ENCODE measurements around the gene WWOX. TPM values are rescaled to one million over a fixed set of nuclear protein-coding genes. Genes with fewer than 3 reads are reported as not detected.

The WWOX gene
- polyA plus RNA-seq, 3 donors, result 36.2 to 37.9 (median 36.7) TPM

DNA sequence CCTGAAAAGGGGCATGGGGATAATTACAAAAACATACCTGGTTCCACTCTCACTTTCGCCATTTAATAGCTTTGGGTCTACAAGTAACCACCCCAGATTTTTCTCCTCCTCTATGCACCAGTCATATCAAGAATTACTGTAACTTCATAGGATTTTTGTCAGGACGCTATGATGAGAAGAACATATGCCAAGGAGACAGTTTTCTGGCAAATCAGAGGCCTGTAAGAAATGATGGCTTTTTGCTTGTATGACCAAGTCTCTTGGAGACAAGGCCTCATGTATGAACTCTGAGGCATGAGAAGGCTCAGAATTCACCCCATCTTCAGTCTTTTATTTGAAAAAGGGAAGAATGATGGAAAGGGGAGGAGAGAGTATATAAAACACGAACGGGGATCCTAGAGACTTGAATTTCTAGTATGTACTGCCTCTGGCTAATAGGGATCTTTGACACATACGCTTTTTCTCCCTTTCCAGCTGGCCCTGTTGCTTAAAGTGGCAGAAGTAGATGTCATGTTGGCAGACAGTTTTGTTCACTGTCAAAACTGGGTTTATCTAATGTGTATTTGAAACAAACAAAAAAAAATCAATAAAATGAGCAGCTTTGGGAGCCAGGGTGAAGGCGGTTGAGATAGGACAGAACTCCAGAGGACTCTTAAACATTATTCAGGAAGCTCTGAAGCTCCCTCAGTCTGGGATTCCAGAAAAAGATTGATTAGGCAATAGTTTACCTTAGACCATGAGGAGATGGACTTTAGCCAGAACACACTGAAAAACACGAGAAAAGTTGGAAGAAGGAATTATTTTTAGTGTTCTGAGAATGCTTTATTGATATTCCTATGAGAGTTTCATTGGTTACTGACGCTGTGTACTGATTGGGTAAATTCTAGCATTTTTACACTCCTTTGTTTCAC is 656.6 kb downstream of the WWOX start:
- DNase-seq (ENCODE audit: extremely low read depth in 1 of 11, low read depth in 9 of 11, low spot score in 4 of 11), result no peak

DNA sequence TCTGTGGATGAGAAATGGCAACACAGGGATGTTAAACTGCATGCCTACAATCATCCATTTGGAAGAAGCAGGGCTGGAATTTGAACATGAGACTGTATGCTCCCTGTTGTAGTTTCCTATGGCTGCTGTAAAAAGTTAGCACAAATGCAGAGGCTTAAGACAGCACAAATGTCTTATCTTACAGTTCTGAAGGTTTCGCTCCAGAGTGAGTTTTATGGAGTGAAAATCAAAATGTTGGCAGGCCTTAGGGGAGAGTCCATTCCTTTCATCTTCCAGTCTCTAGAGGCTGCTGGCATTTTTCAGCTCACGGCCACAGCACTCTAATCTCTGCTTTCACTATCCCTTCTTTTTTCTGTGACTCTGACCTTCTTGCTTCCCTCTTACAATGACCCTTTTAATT is 660.1 kb downstream of the WWOX start:
- DNase-seq (ENCODE audit: extremely low read depth in 1 of 11, low read depth in 9 of 11, low spot score in 4 of 11), result no peak

DNA sequence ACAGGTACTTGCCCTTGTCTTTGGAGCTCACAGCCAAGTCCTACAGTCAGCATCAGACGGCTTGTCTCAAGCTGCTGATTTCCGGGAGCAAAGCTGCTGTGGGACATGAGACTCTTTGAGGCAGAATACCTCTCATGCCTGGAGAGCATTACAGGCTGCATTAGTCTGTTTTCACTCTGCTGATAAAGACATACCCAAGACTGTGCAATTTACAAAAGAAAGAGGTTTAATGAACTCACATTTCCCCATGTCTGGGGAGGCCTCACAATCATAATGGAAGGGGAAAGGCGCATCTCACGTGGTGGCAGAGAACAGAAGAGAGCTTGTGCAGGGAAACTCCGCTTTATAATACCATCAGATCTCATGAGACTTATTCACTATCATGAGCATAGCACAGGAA is 661.2 kb downstream of the WWOX start:
- DNase-seq (ENCODE audit: extremely low read depth in 1 of 11, low read depth in 9 of 11, low spot score in 4 of 11), result no peak

DNA sequence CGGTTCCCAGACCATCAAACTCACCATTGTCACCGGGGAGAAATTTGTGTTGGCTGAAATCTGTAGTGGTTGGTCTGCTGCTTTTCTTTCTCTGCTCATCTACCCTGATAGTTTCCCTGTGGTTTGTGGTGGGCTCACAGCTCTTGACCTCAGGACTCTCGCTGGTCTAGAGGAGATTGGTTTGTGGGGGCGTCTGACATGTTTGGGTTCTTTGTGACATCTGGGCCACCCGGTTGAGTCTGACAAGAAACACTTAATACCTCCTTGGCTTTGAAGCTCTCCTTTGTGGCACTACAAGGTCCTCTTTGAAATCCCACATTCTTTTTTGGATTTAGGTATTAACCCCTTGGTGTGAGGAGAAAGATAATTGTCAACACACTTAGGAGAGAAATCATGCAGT is 662.0 kb downstream of the WWOX start:
- DNase-seq (ENCODE audit: extremely low read depth in 1 of 11, low read depth in 9 of 11, low spot score in 4 of 11), result no peak

DNA sequence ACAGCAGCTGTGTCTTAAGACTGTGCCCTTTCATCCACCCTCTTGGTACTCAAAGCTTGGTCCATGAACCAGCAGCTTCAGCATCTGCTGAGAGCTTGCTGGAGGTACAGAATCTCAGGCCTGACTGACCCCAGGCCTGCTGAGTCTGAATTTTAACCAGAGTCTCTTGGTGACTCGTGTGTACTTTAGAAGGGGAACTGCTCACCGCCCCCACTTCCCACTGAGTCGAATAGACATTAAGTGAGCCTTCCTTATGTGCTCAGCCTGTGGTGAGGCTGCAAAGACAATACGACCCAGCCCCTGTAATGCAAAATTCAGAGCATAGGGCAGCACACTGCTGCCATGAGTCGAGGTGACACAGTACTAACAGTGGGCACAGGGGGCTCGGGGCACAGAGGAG is 662.8 kb downstream of the WWOX start:
- DNase-seq (ENCODE audit: extremely low read depth in 1 of 11, low read depth in 9 of 11, low spot score in 4 of 11), result no peak

DNA sequence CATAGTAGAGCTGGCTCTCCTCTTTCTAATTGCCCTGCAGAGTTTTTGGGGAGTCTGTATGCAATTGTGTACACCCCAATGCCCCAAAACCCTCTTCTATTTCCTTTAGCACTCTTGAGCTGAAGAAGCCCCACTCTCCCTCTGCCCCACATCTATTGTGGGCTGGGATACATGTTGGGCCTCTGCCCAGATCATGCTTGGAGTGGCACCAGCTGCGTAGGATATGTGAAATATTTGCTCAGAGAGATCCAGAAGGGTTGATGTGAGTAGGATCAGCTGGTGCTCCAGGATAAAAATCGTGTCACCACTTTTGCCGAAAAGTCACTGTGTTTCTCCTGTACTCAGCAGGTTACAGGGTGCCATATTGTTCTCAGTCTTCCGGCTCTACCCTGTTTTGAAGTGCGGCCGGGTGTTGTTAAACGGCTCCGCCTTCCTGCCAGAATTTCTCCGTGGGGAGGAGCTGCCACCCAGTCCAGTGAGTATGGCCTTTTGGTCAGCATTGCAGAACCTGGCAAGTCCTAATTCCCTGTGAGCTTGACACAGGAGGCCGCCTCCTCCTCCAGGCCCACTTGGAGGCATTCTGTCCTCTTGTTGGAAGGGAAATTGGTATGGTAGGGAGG is 664.5 kb downstream of the WWOX start:
- DNase-seq (ENCODE audit: extremely low read depth in 1 of 11, low read depth in 9 of 11, low spot score in 4 of 11), result no peak

DNA sequence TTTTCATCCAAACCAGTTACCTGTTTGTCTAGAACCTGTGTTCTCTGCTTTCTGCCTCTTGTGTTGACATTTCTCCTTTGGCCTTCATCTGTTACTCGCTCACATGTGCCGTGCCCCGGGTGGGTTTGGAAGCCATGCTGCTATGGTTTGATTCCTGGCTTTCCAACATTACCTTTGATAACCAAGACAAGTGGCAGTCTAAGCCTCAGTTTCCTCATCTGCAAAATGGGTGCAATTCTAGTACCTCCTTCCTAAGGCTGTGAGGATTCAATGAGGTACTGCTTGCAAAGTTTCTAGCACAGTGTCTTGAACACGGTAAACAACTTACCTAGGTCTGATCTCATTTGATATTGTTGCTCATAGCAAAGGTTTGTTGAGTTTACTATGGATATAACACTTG is 665.0 kb downstream of the WWOX start:
- DNase-seq (ENCODE audit: extremely low read depth in 1 of 11, low read depth in 9 of 11, low spot score in 4 of 11), result no peak

DNA sequence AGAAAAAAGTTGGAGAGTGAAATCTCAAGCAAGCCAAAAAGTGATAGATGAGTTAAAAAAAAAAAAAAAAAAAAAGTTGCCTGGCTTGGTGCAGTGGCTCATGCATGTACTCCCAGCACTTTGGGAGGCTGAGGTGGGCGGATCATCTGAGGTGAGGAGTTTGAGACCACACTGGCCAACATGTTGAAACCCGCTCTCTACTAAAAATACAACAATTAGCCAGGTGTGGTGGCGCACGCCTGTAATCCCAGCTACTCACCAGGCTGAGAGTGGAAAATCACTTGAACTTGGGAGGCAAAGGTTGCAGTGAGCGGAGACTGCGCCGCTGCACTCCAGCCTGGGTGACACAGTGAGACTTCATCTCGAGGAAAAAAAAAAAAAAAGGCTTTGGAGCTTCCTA is 668.8 kb downstream of the WWOX start:
- no peak for DNase-seq (ENCODE audit: extremely low read depth in 1 of 11, low read depth in 9 of 11, low spot score in 4 of 11)

DNA sequence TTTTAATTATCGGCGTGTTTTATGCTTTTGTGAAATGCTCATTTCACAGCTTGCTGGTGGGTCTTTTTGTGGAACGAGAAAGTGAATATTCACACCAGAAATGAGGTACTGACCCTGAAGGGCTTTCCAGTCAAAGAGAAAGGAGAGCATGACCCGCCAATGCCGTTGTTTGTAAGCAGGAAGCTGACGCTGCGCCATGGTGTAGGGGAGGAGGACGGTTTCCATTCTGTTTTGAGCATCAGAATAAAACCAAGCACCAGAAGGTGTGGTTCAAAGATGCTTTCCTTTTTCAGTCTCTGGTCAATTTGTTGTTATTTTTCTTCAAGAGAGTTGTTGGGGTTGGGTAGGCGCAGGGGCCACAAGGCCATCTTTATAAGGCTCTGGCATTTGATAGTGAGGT is 669.3 kb downstream of the WWOX start:
- no peak for DNase-seq (ENCODE audit: extremely low read depth in 1 of 11, low read depth in 9 of 11, low spot score in 4 of 11)

DNA sequence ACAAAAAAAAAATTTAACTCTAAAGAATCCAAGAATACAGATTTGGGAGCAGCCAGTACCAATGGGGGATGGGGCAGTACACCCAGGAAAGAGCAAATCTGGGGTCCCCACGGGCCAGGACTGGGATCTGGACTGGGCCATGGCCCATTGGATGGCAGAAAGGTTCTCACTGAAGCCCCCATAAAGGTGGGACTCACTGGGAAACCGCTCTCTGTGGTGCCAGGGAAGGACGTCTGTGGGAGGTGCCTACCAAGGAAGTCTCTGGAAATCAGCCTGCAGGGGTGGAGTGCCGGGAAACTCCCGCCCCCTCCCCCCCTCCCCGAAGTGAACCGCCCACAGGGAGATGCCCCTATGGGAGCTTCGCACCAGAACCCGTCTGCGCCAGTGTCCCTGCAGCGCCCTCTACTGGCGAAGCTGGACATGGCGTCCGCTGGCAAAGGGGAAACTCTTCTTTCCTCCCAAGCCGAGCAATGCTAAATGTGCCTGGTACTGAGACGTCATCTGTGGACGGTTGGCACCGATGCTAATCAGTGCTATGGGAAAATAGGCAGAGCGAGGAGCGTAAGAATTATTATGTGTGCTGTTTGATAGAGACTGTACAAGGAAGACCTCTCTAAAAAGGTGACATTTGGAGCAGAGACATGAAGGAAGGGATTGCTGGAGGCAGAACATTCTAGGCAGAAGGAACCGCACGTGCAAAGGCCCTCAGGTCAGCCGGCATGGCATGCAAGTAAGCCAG is 671.1 kb downstream of the WWOX start:
- peak in 2 of 11 donors; percentile 21 to 26 for DNase-seq (ENCODE audit: extremely low read depth in 1 of 11, low read depth in 9 of 11, low spot score in 4 of 11)

DNA sequence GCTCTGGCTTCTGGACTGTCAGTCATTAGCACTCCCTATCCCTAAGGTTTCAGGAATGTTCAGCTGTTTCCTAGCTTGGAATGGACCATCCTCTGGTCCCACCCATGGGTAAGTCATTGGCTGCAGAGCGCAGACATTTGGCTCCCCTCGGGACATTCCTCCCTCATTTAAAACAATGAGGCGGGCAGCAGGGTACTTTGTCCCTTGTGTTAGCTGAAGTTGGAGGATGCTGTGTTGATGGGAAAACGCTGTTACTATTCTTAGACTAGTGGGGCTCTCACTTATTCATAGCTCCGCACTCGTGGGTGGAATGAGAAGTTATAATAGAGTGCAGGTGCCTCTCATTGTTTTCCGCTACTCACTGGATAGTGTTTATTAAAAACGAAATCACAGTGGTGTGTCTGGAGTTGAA is 673.8 kb downstream of the WWOX start:
- no peak for DNase-seq (ENCODE audit: extremely low read depth in 1 of 11, low read depth in 9 of 11, low spot score in 4 of 11)

DNA sequence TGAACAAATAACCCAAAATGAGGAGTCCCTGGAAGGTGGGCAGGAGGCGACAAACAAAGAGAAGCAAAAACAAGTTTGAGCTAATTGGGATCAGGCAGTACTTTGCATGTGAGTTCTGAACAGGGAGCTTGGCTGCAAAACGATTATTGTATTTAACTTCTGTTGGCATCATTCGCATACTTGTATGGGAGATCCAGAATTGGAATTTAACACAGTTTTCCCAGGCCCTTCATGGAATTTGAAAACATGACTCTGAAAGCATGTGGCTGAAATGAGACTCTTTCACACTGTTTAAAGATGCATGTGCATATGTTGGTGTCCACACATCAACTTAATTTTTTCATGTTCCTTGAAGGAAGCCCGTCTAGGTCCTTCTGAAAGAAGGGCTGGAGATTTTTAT is 674.3 kb downstream of the WWOX start:
- DNase-seq (ENCODE audit: extremely low read depth in 1 of 11, low read depth in 9 of 11, low spot score in 4 of 11), result no peak

DNA sequence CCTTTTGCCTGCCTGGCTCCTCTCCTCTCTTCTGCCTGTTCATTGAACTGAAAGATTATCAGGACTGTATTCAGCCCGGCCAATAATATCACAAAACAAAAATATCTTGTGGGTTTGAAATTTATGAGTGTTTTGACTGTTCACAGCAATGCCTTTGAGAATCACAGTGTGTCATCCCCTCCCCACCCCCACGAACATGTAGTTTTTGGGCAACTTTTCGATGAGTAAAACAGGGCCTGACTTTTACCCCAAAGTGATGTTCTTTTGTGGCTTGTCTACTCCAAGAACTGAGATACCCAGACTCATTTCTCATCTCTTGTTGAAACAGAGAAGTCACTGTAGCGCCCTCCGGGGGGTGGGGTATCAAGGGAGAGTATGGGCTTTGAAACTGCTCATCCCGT is 675.7 kb downstream of the WWOX start:
- no peak for DNase-seq (ENCODE audit: extremely low read depth in 1 of 11, low read depth in 9 of 11, low spot score in 4 of 11)

DNA sequence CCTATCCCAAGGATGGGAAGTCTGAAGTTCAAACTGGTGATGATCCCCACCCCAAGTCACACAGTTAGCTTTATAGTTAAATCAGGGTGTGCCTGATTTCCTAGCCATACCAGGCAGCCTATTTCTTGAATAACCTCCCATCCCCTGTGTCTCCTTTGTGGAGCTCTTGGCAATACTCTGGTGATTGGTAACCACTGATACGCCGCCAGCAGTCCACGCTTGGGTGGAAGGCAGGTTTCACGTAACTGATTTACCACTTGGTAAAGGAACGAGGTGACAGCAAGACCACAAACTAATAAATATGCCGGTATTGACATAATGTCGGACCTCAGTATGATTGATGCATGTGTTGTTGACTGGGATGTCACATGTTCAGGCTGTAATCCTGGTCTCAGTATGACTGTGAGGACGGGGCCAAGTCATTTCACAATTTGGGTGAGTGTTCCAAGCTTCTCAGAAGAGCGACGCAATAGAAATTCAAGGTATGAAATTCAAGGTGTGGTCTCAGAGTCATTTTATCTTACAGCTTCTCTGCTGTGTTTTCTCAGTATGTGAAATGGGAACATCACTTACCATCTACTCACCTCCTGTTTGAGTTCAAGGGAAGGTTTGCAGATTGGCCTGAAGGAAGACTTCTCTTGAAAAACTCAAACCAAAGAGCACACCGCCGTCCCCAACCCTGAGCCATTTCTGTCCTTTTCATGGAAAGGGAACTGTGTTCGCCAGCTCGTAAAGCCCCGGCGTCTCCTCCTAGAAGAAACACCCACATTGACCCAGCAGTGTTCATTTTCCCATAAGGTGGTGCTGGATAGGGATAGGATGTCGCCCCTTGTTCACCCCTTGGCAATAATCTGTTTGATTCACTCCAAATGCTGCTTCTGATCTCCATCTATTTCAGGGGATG is 678.9 kb downstream of the WWOX start:
- no peak for DNase-seq (ENCODE audit: extremely low read depth in 1 of 11, low read depth in 9 of 11, low spot score in 4 of 11)

DNA sequence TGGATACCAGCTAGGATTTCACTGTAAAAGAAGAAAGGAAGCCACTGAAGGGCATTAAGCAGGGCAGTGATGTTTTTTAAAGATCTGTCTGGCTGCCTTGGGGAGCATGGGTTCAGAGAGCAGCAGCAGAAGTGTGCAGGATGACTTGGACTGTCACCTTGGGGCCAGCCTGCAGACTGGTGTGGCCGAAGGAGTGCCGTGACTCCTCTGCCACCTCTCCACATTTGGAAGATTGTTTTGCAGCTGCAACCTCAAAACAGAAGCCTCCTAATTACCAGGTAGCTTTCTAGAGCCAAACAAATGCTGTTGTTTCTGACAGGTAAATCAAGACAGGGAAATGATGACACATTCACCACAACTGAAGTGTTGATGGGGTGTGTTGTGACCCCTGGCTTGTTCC is 681.4 kb downstream of the WWOX start:
- DNase-seq (ENCODE audit: extremely low read depth in 1 of 11, low read depth in 9 of 11, low spot score in 4 of 11), result no peak

DNA sequence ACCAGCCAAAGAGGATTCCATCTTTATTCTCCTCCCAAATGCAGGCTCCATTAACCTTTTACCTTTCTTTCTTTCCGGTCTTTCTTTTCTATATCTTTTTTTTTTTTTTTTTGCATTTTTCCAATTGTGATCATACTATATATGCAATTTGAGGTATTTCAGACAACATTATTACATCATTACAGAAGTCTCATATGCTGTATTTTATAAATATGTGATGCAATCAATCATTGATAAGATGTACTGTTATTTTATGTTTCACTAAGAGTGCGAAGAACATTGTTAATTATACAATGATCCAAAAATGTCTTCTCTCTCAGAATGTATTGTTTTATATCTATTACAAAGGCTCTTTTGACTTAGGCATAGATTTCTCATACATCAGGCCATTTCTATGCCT is 683.1 kb downstream of the WWOX start:
- no peak for DNase-seq (ENCODE audit: extremely low read depth in 1 of 11, low read depth in 9 of 11, low spot score in 4 of 11)

DNA sequence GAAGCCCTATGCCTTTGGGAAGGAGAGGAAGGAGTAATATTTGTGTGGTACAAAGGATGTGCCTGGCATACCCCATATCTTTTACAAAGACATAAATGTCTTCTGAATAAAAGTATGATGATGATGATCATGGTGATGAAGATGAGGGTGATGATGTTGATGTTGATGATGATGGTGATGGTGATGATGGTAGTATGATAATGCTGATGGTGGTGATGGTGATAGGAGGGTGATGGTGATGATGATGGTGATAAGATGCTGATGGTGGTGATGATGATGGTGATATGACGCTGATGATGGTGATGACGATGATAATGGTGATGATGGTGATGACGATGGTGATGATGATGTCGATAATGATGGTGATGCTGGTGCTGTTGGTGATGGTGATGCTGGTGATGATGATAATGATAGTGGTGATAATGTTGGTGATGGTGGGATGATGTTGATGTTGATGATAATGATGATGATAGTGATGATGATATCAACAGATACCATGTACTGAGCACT is 684.2 kb downstream of the WWOX start:
- no peak for DNase-seq (ENCODE audit: extremely low read depth in 1 of 11, low read depth in 9 of 11, low spot score in 4 of 11)

DNA sequence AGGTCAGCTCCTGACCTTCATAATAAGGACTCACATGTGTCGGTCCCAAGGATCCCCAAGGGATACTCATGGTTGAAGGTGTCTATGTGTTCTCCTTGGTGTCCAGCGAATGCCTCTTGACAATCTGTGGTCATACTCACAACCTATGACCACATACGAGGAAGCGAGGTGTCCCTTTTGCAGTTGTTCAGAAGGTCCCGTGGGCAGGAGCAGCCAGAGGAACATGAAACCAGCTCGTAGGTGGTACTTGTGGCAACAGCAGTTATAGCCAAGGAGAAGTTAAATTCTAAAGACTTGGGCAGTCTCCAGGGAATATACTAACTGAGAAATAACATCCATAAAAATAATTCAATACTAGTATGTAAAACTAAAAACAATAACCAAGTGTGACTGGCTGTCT is 685.3 kb downstream of the WWOX start:
- no peak for DNase-seq (ENCODE audit: extremely low read depth in 1 of 11, low read depth in 9 of 11, low spot score in 4 of 11)

DNA sequence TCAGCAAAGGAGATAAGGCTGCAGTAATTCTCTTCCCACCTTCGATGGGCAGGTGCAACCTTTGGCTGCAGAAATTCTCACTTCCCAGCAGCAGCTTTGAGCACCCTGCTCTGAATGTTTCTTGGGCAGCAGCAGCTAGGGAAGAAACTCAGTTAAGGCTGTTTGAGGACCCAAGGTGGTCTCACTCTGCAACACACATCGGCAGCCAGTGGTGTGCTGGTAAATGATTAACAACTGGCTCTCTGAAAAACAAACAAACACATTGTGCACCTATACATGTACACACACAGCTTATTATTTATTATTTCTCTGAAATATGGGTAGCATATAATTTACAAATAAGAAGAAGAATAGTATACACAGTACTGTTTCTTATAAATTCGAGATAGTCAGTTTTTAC is 685.8 kb downstream of the WWOX start:
- DNase-seq (ENCODE audit: extremely low read depth in 1 of 11, low read depth in 9 of 11, low spot score in 4 of 11), result no peak
